GM11168 (cell line): ENCODE measurements around the gene CAV1.
"Not testable (repeated sequence)": the region's sequence is repeated elsewhere in the genome, so short reads cannot be mapped to it uniquely, and the experiment has no call there.

ENCODE experiments used
- in situ Hi-C: fragments of 300-500 bp; cut with MboI; formaldehyde crosslinking; loops from one replicate; pipeline ENCODE4 v1.12.0; 2022; ENCODE audit warnings: low sequenced_read_pairs; ENCODE audit not compliant: unreplicated experiment

Gene CAV1

GRCh38 chr7:116524609-116525297, at the start of gene CAV1:
Gene CAV1, plus strand, starts transcription at chr7:116525036. Its CDS starts 27 bp downstream, at chr7:116525063.
- in situ Hi-C loops, result loop anchor here (5.0 to 10.0 kb wide), 2 partner anchors 260 to 357 kb away; no protein-coding TSS in a partner anchor

GRCh38 chr7:116477625-116478024, 47.2 kb upstream of the CAV1 start:
- in situ Hi-C loops, result no loop called here

GRCh38 chr7:116478834-116479233, 46.0 kb upstream of the CAV1 start:
- in situ Hi-C loops, result no loop called here

- in situ Hi-C loops, result no loop called here
Measured at GRCh38 chr7:116483271-116483942, 41.4 kb upstream of the CAV1 start.

- in situ Hi-C loops, result not testable (repeated sequence)
Measured at GRCh38 chr7:116484389-116484788, 40.4 kb upstream of the CAV1 start.

GRCh38 chr7:116487907-116488521, 36.8 kb upstream of the CAV1 start:
- in situ Hi-C loops, result no loop called here

GRCh38 chr7:116490351-116490750, 34.5 kb upstream of the CAV1 start:
- in situ Hi-C loops, result no loop called here

GRCh38 chr7:116491887-116492653, 32.8 kb upstream of the CAV1 start:
- in situ Hi-C loops, result no loop called here

- in situ Hi-C loops, result no loop called here
Measured at GRCh38 chr7:116492654-116493109, 32.2 kb upstream of the CAV1 start.

- in situ Hi-C loops, result no loop called here
Measured at GRCh38 chr7:116493449-116493848, 31.4 kb upstream of the CAV1 start.

GRCh38 chr7:116494472-116494871, 30.4 kb upstream of the CAV1 start:
- in situ Hi-C loops, result no loop called here

- in situ Hi-C loops, result no loop called here
Measured at GRCh38 chr7:116495736-116496135, 29.1 kb upstream of the CAV1 start.

- in situ Hi-C loops, result no loop called here
Measured at GRCh38 chr7:116496653-116497052, 28.2 kb upstream of the CAV1 start.

- in situ Hi-C loops, result no loop called here
Measured at GRCh38 chr7:116497708-116498107, 27.1 kb upstream of the CAV1 start.

- in situ Hi-C loops, result no loop called here
Measured at GRCh38 chr7:116499168-116500077, 25.4 kb upstream of the CAV1 start, which contains the start of gene CAV2. Gene CAV2, plus strand, starts transcription at chr7:116499738. Its CDS starts 44 bp downstream, at chr7:116499782.

GRCh38 chr7:116500078-116500853, 24.6 kb upstream of the CAV1 start:
- in situ Hi-C loops, result no loop called here

- in situ Hi-C loops, result no loop called here
Measured at GRCh38 chr7:116501425-116502167, 23.2 kb upstream of the CAV1 start.
